Activated CD8-positive, alpha-beta memory T cell treated with anti-CD3 and anti-CD28 coated beads, Interleukin-2, amount 50 U/mL, for 24 hours (primary cell): Measurements from ENCODE around the gene GCLM.
A peak's percentile ranks its signal among the peaks of the same experiment; 100 is the strongest.
"Not testable (repeated sequence)": the region's sequence is repeated elsewhere in the genome, so short reads cannot be mapped to it uniquely, and the experiment has no call there.

Experiments used
- DNase-seq: peaks from one replicate; pipeline ENCODE4 v3.0.0-alpha.2; 2020; ENCODE audit errors: extremely low read depth

The GCLM gene

GRCh38 chr1:93909146-93910050 is at the start of gene GCLM:
TSS of gene GCLM (minus strand) at chr1:93909430. CDS start at chr1:93909163, 267 bp downstream.
- DNase-seq: peak; percentile 66

GRCh38 chr1:93958726-93959100 is 49.5 kb upstream of the GCLM start:
- DNase-seq: no peak

- DNase-seq: no peak
Measured at GRCh38 chr1:93958032-93958725, 48.9 kb upstream of the GCLM start.

GRCh38 chr1:93955765-93956164 is 46.5 kb upstream of the GCLM start:
- no peak for DNase-seq

- DNase-seq: not testable (repeated sequence)
Measured at GRCh38 chr1:93947002-93947686, 37.9 kb upstream of the GCLM start.

- DNase-seq: no peak
Measured at GRCh38 chr1:93938461-93939145, 29.4 kb upstream of the GCLM start.

GRCh38 chr1:93937997-93938396 is 28.8 kb upstream of the GCLM start:
- no peak for DNase-seq

- DNase-seq: no peak
Measured at GRCh38 chr1:93925206-93925605, 16.0 kb upstream of the GCLM start.

- no peak for DNase-seq
Measured at GRCh38 chr1:93919780-93920179, 10.6 kb upstream of the GCLM start.

- no peak for DNase-seq
Measured at GRCh38 chr1:93917302-93917701, 8.1 kb upstream of the GCLM start.

GRCh38 chr1:93910880-93911279 is 1.6 kb upstream of the GCLM start:
- not testable (repeated sequence) for DNase-seq

GRCh38 chr1:93910305-93910704 is 1.1 kb upstream of the GCLM start:
- DNase-seq: no peak

GRCh38 chr1:93908394-93909145 is 660 bp downstream of the GCLM start:
- DNase-seq: peak; percentile 21

GRCh38 chr1:93907718-93908117 is 1.5 kb downstream of the GCLM start:
- DNase-seq: no peak

GRCh38 chr1:93906480-93906879 is 2.8 kb downstream of the GCLM start:
- DNase-seq: no peak

- no peak for DNase-seq
Measured at GRCh38 chr1:93905734-93906133, 3.5 kb downstream of the GCLM start.

- DNase-seq: no peak
Measured at GRCh38 chr1:93905051-93905450, 4.2 kb downstream of the GCLM start.

- no peak for DNase-seq
Measured at GRCh38 chr1:93904228-93904627, 5.0 kb downstream of the GCLM start.

GRCh38 chr1:93900723-93901504 is 8.3 kb downstream of the GCLM start:
- no peak for DNase-seq

GRCh38 chr1:93899543-93900207 is 9.6 kb downstream of the GCLM start:
- no peak for DNase-seq
